Erythroblast (primary cell): Measurements from ENCODE around the gene ANKH.

Experiments
- GATA1 ChIP-seq: IDR thresholded peaks from 2 replicates; pipeline ENCODE4 v1.6.1; 2011; ENCODE audit warnings: low read depth, mild to moderate bottlenecking, control low read depth, low read length, moderate library complexity
- POLR2A ChIP-seq: IDR thresholded peaks from 2 replicates; pipeline ENCODE4 v1.6.1; 2011; ENCODE audit warnings: mild to moderate bottlenecking, low read length

GRCh38 chr5:14721990-14722656, 149.5 kb downstream of the ANKH start:
- TF ChIP-seq POLR2A, result no peak
- no peak for TF ChIP-seq GATA1
